ENCODE results near the gene SLC39A11.
"Not testable (repeated sequence)": the region's sequence is repeated elsewhere in the genome, so short reads cannot be mapped to it uniquely, and the experiment has no call there.

Gene SLC39A11

GRCh38 chr17:72950242-72950931, 142.1 kb downstream of the SLC39A11 start:
- no peak for DNase-seq (ENCODE audit: low read depth in 2 of 2)

GRCh38 chr17:72948115-72948514, 144.4 kb downstream of the SLC39A11 start:
- DNase-seq (ENCODE audit: low read depth in 2 of 2), result no peak

- no peak for DNase-seq (ENCODE audit: low read depth in 2 of 2)
These were observed 145.0 kb downstream of the SLC39A11 start for GRCh38 chr17:72947475-72947874.

- no peak for DNase-seq (ENCODE audit: low read depth in 2 of 2)
These were observed 145.8 kb downstream of the SLC39A11 start for GRCh38 chr17:72946696-72947095.

- DNase-seq (ENCODE audit: low read depth in 2 of 2), result no peak
These were observed 146.3 kb downstream of the SLC39A11 start for GRCh38 chr17:72946156-72946555.

GRCh38 chr17:72945473-72945872, 147.0 kb downstream of the SLC39A11 start:
- no peak for DNase-seq (ENCODE audit: low read depth in 2 of 2)

- DNase-seq (ENCODE audit: low read depth in 2 of 2), result no peak
These were observed 148.4 kb downstream of the SLC39A11 start for GRCh38 chr17:72943826-72944689.

GRCh38 chr17:72942579-72942978, 149.9 kb downstream of the SLC39A11 start:
- DNase-seq (ENCODE audit: low read depth in 2 of 2), result no peak

- DNase-seq (ENCODE audit: low read depth in 2 of 2), result no peak
These were observed 152.0 kb downstream of the SLC39A11 start for GRCh38 chr17:72940496-72940895.

- no peak for DNase-seq (ENCODE audit: low read depth in 2 of 2)
These were observed 154.0 kb downstream of the SLC39A11 start for GRCh38 chr17:72938482-72938881.

- DNase-seq (ENCODE audit: low read depth in 2 of 2), result no peak
These were observed 154.8 kb downstream of the SLC39A11 start for GRCh38 chr17:72937707-72938106.

- not testable (repeated sequence) for DNase-seq (ENCODE audit: low read depth in 2 of 2)
These were observed 155.2 kb downstream of the SLC39A11 start for GRCh38 chr17:72937254-72937653.

- no peak for DNase-seq (ENCODE audit: low read depth in 2 of 2)
These were observed 156.5 kb downstream of the SLC39A11 start for GRCh38 chr17:72935984-72936383.

- DNase-seq (ENCODE audit: low read depth in 2 of 2), result no peak
These were observed 157.6 kb downstream of the SLC39A11 start for GRCh38 chr17:72934927-72935326.

GRCh38 chr17:72931635-72932034, 160.9 kb downstream of the SLC39A11 start:
- no peak for DNase-seq (ENCODE audit: low read depth in 2 of 2)

- no peak for DNase-seq (ENCODE audit: low read depth in 2 of 2)
These were observed 161.3 kb downstream of the SLC39A11 start for GRCh38 chr17:72931163-72931562.

GRCh38 chr17:72930031-72930430, 162.5 kb downstream of the SLC39A11 start:
- no peak for DNase-seq (ENCODE audit: low read depth in 2 of 2)

GRCh38 chr17:72928454-72929136, 163.9 kb downstream of the SLC39A11 start:
- no peak for DNase-seq (ENCODE audit: low read depth in 2 of 2)

- DNase-seq (ENCODE audit: low read depth in 2 of 2), result no peak
These were observed 164.7 kb downstream of the SLC39A11 start for GRCh38 chr17:72927760-72928159.

- no peak for DNase-seq (ENCODE audit: low read depth in 2 of 2)
These were observed 165.3 kb downstream of the SLC39A11 start for GRCh38 chr17:72927146-72927545.

GRCh38 chr17:72926171-72926570, 166.3 kb downstream of the SLC39A11 start:
- no peak for DNase-seq (ENCODE audit: low read depth in 2 of 2)

GRCh38 chr17:72924196-72924595, 168.3 kb downstream of the SLC39A11 start:
- no peak for DNase-seq (ENCODE audit: low read depth in 2 of 2)
